Posterior vena cava (tissue), 2 donors: ENCODE measurements around the gene WAS. TPM values are rescaled to one million over a fixed set of nuclear protein-coding genes. Genes with fewer than 3 reads are reported as not detected.

Source experiments
- total RNA-seq, 2 donors: library from RNA; stranded (reverse); fragmentation: NEBNext Ultra II Directional; extraction: Animal tissue kit (Norgen Biotek cat#: 25700); gene quantifications; one replicate each; pipeline ENCODE4 v1.2.1, GENCODE V29; 2021
- donor health status: DM: yes; HTN: yes; CAD: no.
- donor health status: DM: yes; HTN: yes; CAD: no.

Gene WAS
- total RNA-seq, 2 donors from 2014 or later: 7.3 to 12.2 TPM

Other genes with a start within 250 kb of the WAS start
- 10 to 100 TPM in 1 of 2 donors, 1 to 10 TPM in 1; 9.2 to 11.2 TPM for gene SLC38A5, start 213.5 kb upstream of the WAS start, total RNA-seq
- gene FTSJ1, start 207.6 kb upstream of the WAS start, total RNA-seq: 10 to 100 TPM; 30.3 to 37.2 TPM
- 10 to 100 TPM in 1 of 2 donors, 1 to 10 TPM in 1; 8.7 to 12.1 TPM for gene PORCN, start 174.8 kb upstream of the WAS start, total RNA-seq
- gene EBP, start 162.0 kb upstream of the WAS start, total RNA-seq: 10 to 100 TPM; 15.0 to 22.1 TPM
- gene TBC1D25, start 144.1 kb upstream of the WAS start, total RNA-seq: 10 to 100 TPM; 13.0 to 15.0 TPM
- gene RBM3, start 109.3 kb upstream of the WAS start, total RNA-seq: 100 to 1,000 TPM; 246 to 280 TPM
- 10 to 100 TPM; 83.5 to 87.4 TPM for gene WDR13, start 86.3 kb upstream of the WAS start, total RNA-seq
- 1 to 10 TPM; 3.8 to 4.5 TPM for gene SUV39H1, start 12.9 kb downstream of the WAS start, total RNA-seq
- not detected for gene GLOD5, start 77.9 kb downstream of the WAS start, total RNA-seq
- under 1 TPM in 1 of 2 donors, not detected in 1; 0.42 TPM for gene GATA1, start 102.8 kb downstream of the WAS start, total RNA-seq
- gene HDAC6, start 118.3 kb downstream of the WAS start, total RNA-seq: 10 to 100 TPM; 45.4 to 54.3 TPM
- not detected for gene ERAS, start 142.7 kb downstream of the WAS start, total RNA-seq
- 1 to 10 TPM in 1 of 2 donors, under 1 TPM in 1; 0.52 to 2.4 TPM for gene PCSK1N, start 151.8 kb downstream of the WAS start, total RNA-seq
- 10 to 100 TPM; 25.2 to 29.0 TPM for gene TIMM17B, start 214.0 kb downstream of the WAS start, total RNA-seq
- 10 to 100 TPM; 43.2 to 48.9 TPM for gene PQBP1, start 214.1 kb downstream of the WAS start, total RNA-seq
- 10 to 100 TPM; 11.5 to 14.7 TPM for gene SLC35A2, start 227.8 kb downstream of the WAS start, total RNA-seq
- 1 to 10 TPM; 3.0 to 4.2 TPM for gene PIM2, start 235.2 kb downstream of the WAS start, total RNA-seq